IPS-18c (cell line): ENCODE measurements around the gene KIAA1671.
"Not testable (repeated sequence)": the region's sequence is repeated elsewhere in the genome, so short reads cannot be mapped to it uniquely, and the experiment has no call there.

Source experiments
- H3K4me3 ChIP-seq: 2 replicates; pipeline ENCODE4 v1.7.0; 2013; ENCODE audit warnings: low read depth, mild to moderate bottlenecking, low read length, moderate library complexity; ENCODE audit not compliant: insufficient read depth
- H3K9me3 ChIP-seq: one replicate; pipeline ENCODE4 v1.6.1; 2013; ENCODE audit warnings: mild to moderate bottlenecking, low read length, moderate library complexity; ENCODE audit not compliant: control insufficient read depth, insufficient read depth

KIAA1671 gene

DNA sequence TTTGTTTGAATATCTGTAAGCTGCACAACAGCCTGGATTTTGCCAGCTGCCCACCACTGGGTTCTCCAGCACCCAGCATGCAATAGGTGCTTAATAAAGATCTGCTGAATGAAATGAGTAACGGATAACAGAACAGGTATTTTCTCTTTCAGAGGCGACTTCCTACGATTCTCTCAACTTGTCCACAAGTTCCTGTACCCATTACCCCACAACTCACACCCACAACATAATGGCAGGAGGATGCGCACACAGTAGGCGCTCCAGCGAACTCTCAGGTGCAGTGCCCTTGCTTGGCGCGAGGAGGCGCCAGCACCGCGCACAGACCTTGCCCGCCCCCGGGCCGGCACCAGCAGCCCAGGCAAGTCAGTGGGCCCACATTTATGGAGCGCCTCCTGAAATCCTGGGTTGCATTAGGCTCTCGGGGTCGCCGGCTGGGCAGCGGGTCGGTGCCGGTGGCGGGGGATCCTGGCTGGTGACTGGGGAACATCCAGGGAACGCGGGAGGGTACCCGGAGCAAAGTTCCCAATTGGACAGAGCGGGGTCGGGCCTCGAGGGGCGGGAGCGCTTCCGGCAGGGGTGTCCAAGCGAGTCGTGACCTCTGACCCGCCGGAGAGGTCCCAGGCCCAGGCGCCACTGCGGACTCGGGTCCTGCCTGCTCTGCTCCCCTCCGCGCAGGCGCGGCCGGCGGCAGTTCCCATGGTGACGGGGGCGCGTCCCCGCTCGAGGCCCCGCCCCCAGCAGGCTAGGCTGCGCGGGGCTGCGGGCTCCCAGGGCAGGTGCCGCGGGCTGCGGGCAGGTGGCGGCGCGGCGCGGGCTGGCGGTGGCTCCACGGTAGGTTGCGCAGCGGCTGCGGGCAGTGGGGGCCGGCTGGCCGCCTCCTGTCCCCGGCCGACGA, at the start of gene KIAA1671:
TSS of gene KIAA1671 (plus strand) at position 775 of the 895 bp plus-strand sequence. CDS start 75,284 bp downstream, outside the sequence.
- H3K4me3 ChIP-seq: peak within 1 kb of the TSS; percentile 91

DNA sequence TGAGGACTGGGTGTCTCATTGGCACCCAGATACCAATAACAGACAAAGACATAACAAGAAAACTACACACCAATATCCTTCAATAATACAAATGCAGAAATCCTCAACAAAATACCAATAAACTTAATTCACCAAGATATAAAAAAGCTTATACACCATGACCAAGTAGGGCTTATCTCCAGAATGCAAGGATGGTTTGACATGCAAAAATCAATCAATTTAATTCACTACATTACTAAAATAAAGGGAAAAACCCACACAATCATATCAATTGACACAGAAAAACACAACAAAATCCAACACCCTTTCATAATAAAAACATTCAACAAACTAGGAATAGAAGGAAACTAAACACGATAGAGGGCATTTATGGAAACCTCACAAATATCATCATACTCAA, 46.6 kb upstream of the KIAA1671 start:
- no peak overlapping the region for H3K4me3 ChIP-seq
- no peaks in the 10 kb centered on the region for H3K9me3 ChIP-seq

More for the DNA sequence above, at the start of gene KIAA1671:
- no peaks in the 10 kb centered on the region for H3K9me3 ChIP-seq

DNA sequence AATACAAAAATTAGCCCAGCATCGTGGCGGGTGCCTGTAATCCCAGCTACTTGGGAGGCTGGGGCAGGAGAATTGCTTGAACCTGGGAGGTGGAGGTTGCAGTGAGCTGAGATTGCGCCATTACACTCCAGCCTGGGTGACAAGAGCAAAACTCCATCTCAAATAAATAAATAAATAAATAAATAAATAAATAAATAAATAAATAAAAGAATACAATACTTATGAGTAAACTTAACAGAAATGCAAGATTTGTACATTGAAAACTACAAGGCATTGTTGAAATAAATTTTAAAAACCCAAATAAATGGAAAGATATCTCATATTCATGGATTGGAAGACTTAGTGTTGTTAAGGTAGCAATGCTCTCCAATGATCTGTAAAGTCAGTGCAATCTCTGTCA, 45.4 kb upstream of the KIAA1671 start:
- H3K4me3 ChIP-seq, H3K9me3 ChIP-seq: not testable (repeated sequence)

DNA sequence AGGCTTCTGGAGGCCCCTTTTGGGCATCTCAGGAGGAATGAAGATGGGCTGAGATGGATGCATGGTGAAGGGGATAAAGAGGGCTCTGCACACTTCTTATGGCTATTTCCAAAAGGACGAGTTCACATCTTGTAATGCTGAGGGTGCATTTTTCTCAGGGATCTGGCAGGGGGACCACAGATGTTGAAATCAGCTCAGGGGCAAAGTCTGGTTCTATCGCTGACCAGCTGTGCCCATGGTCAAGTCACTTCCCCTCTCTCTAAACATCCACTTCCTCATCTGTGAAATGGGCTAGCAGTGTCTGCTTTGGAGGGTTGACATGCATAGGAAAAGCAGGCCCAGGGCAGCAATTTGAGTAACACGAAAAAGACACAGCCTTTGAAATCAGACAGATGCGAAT, 32.5 kb upstream of the KIAA1671 start:
- no peak overlapping the region for H3K4me3 ChIP-seq
- H3K9me3 ChIP-seq: no peaks in the 10 kb centered on the region

DNA sequence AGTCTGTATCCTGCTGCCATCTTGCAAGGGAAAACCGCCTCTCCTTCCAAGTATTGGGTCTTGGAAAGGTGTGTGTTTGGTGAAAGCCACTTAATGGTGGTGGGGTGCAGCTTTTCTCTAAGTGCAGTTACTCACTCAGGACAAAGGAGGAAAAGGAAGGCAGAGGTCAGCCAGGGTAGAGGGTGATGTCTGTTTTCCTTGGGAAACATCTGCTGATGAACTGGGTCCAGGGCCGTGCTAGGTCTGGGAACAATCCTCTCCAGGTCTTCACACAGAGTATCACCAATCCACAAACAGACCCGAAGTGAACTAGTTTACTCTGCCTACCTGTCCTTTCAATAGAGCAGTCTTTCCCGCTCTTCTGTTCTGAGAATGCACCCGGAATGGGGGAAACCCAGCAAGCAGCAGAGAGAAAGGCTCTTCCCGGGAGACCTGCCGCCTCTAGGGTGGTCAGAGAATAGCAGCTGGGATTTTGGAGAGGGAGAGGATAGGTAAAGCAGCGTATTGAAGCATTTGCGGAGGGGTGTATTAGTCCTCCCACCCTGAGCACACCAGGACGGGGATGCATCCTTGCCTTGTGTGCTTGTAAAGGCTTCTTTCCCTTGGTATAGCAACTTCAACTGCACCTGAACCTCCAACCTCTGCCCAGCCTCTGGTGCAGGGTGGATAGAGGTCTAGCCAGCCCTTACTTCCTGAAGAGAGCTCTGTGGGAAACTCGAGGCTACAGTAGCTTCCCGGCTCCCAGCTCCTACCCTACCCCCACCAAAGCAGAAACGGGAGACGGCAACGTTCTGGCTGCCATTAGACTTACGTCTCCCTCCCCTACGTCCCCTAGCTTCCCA, 26.7 kb upstream of the KIAA1671 start:
- peaks cover 4% of the 10 kb centered on the region for H3K9me3 ChIP-seq
- no peak overlapping the region for H3K4me3 ChIP-seq

DNA sequence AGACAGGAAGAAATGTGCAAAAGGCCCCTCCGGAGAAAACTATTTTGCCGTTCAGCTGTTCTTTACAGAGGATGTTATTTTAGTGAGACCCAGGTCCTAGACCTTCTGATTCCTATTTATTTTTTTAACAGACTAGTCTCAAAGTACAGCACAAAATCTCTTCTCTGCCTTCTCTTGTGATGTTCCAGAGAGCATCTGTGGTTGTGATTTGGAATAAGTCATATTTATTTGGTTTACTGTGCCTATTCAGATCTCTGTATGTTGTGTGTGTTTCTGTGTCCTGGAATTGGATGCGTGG, 26.1 kb upstream of the KIAA1671 start:
- Histone ChIP-seq H3K4me3 (no peak overlapping the region), H3K9me3 (peaks cover 4% of the 10 kb centered on the region)

DNA sequence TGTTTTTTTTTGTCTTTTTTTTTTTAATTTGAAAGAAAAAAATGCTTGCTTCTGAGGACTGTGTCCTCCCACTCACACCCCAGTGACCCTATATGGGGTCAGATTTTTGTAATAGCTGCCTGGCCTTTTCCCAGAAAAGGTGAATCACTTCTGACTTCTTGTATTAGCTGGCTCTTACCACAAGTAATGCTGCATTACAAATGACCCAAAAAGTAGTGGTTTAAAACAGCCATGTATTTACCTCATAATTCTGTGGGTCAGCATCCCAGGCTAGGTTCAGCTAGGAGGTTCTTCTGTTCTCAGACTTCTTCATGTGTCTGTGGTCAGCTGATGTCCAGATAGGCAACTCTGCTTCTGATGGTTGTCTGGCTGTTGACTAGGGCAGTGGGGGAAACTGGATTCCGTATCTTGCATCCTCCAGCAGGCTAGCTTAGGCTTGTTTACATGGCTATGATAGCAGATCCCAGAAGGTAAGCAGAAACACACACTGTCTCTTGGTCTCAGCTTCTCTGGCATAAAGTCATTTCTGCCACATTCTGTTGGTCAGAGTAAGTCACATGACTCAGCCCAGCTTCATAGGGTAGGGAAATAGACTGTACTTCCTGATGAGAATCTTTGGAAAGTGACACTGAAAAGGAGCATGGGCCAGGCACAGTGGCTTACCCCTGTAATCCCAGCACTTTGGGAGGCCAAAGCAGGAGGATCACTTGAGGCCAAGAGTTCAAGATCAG, 25.5 kb upstream of the KIAA1671 start:
- Histone ChIP-seq H3K4me3 (no peak overlapping the region), H3K9me3 (peaks cover 4% of the 10 kb centered on the region)

DNA sequence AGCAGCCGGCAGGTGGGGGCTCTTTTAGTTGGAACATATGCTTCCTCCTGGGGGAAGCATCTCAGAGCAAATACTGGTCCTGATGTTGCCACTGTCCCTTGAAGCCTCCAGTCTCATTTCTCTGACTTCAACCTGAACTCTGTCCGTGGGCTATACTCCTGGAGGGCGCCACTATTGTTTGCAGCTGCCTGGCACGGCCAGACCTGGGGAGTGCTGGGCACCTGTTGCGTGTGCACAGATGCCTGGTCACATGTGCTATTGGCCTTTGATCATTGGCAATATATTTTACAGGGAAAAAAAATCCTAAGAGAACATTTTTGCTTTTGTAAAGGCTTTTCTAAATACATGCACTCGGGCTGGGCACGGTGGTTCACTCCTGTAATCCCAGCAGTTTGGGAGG, 24.2 kb upstream of the KIAA1671 start:
- Histone ChIP-seq H3K9me3 (peaks cover 4% of the 10 kb centered on the region), H3K4me3 (no peak overlapping the region)

DNA sequence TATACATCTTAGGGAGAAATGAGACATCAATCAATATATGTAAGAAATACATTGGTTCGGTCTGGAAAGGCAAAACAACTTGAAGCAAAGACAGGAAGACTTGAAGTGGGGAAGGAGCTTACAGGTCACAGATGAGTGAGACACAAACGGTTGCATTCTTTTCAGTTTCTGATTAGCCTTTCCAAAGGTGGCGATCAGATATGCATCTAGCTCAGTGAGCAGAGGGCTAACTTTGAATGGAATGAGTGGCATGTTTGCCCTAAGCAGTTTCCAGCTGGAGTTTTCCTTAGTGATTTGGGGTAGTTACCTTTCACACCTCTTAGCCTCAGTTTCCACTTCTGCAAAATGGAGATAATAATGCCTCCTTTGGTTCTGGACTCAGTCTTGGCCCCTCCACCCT, 21.8 kb upstream of the KIAA1671 start:
- no peak overlapping the region for H3K4me3 ChIP-seq
- peaks cover 4% of the 10 kb centered on the region for H3K9me3 ChIP-seq

DNA sequence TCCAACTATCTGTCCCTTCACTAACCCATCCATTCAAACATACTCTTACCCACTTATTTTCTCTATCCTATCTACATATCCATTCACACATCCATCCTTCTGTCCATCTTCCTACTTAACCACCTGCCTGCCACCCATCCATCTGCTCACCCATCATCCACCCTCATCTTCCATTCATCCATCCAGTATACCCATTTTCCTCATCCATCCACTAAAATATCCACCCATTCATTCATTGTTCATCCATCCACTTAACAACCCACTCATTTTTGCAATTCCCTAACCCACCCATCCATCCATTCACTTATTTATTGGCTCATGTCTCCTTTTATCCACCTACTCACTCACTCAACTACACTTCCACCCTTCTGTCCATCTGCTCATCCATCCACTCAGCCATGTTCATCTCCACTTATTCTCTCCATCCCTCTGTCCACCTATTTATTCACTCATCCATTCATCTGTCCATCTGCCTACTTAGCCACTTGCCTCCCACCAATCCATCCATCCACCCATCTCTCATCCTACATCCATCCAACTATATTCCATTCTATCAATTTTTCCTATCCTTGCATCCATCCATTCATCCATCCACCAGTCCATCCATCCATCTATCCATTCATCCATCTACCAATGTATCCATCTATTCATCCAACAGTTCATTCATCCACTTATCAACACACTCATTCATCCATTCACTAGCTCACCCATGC, 16.6 kb upstream of the KIAA1671 start:
- Histone ChIP-seq H3K9me3 (no peaks in the 10 kb centered on the region), H3K4me3 (no peak overlapping the region)

DNA sequence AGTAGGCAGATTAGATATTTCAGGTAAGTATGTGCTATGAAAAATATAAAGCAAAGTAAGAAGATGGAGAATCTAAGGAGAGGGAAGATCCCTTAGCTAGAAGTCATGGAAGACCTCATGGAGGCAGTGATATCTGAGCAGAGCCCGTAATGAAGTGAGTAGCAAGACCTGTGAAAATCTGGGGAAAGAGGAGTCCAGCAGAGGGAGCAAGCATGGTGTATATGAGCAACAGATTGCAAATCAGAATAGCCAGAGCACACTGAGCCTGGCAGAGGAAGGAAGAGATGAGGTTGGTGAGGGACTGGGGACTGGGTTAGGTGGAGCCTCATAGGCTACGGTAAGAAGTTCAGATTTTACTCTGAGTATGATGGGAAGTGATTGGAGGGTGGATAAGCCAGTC, 15.4 kb upstream of the KIAA1671 start:
- H3K4me3 ChIP-seq: no peak overlapping the region
- no peaks in the 10 kb centered on the region for H3K9me3 ChIP-seq

DNA sequence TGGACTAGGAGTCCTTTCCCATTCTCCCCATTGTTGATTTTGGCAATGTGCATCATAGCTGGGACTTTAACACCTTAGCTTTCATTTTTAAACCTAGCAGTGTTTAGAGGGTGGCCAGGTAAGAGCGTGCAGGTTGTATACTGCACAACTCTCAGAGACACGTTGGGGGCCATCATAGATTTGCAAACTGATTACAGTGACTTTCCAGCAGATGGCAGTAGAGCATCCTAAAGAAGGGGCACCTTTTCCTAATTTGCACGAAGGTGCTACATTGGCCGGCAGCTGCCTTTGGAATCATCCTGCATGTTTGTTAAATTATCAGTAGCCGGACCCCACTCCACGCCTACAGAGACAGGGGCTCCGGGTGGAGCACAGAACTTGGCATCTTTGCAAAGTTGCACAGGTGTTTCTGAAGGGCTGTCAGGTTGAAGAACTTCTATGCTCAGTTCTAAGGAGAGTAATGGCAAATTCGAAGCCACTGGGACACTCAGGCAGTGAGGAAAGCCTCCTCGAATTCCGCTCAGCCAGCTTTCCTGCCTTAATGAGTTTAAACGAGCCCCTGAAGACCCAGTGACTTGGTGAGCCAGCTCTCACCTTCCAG, 13.7 kb upstream of the KIAA1671 start:
- no peak overlapping the region for H3K4me3 ChIP-seq

DNA sequence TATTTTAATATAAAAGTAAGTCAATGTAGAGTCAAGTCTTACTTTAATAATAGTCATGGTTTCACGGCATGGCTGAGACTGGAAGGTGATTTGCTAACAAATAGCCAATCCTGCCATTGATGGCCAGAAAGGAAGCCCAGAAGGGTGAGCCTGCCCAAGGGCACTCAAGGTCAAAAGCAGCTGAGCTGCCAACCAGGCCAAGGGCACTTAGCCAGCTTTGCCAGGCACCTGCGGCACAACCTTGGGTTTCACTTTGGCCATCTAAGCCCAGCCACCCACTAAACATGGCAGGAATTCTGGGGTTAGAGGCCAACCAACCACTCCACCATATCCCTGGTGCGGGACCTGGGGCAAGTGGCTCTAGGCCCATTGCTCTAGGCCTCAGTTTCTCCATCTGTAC, 10.2 kb upstream of the KIAA1671 start:
- no peak overlapping the region for H3K4me3 ChIP-seq
- H3K9me3 ChIP-seq: no peaks in the 10 kb centered on the region

More for the DNA sequence above, 13.7 kb upstream of the KIAA1671 start:
- no peaks in the 10 kb centered on the region for H3K9me3 ChIP-seq

DNA sequence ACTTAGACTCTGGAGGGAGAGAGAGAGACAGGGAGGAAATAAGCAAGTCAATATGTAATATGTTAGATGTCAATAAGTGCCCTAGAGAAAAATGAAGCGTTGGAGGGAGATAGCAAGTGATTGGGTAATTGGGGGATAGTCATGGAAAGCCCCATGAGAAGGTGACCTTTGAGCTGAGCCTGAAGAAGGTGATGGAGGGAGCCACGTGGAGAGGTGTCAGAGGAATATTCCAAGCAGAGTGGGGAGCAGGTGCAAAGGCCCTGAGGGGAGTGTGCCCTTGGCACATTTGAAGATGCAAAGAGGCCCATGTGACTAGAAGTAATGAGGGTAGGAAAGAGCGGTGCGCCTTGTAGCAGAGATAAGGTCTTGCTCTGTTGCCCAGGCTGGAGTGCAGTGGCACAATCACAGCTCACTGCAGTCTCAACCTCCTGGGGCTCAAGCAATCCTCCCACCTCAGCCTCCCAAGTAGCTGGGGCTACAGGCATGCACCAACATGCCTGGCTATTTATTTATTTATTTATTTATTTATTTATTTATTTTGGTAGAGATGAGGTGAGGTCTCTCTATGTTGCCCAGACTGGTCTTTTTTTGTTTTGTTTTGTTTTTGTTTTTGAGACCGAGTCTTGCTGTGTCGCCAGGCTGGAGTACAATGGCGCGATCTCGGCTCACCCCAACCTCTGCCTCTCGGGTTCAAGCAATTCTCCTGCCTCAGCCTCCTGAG, 8.1 kb upstream of the KIAA1671 start:
- Histone ChIP-seq H3K4me3 (no peak overlapping the region), H3K9me3 (no peaks in the 10 kb centered on the region)

DNA sequence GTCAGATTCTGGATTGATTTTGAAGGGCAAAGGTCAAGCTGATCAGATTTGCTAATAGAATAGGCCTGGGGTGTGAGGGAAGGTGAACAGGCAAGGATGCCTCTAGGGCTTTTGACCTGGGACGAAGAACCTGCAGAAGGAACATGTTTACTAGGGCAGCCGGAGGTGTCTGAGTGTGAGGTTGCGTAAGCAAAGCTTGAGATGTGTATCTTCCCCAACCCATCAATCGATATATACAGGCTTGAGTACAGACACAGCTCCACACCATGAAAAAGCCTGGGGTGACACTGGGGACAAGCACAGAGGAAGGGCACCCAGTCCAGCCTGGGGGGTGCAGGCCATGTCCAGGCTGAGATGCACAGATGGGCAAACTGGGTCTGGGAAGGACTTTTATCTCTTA, 7.1 kb upstream of the KIAA1671 start:
- H3K9me3 ChIP-seq: no peaks in the 10 kb centered on the region

DNA sequence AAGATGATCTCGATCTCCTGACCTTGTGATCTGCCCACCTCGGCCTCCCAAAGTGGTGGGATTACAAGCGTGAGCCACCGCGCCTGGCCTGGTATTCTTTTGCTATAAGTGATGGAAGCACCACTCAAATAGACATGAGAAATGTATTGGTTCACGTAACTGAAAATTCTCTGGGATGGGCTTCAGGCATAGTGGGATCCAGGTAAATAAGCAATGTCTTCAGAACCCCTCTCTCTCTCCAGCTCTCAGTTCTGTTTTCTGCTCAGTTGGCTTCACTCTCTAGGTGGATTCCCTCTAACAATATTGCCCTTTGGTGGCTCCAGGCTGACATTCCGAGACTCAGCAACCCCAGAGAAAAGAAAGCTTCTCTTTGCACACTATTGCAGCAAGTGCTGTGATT, 5.1 kb upstream of the KIAA1671 start:
- Histone ChIP-seq H3K9me3 (no peaks in the 10 kb centered on the region), H3K4me3 (no peak overlapping the region)

More for the DNA sequence above, 7.1 kb upstream of the KIAA1671 start:
- no peak overlapping the region for H3K4me3 ChIP-seq
